Karpas-422 (cell line): ENCODE data around the gene GABBR1. TPM values are rescaled to one million over a fixed set of nuclear protein-coding genes. Genes with fewer than 3 reads are reported as not detected.

Experiments
- DNase-seq: peaks from one replicate; pipeline ENCODE4 v3.0.0-alpha.2; 2015
- H2AFZ ChIP-seq: fragments of 200-600 bp; sonication (generic); 2 replicates; pipeline ENCODE4 v1.6.1; 2014; ENCODE audit warnings: antibody characterized with exemption, low read length, mixed read lengths
- H3K27ac ChIP-seq: fragments of 200-600 bp; sonication (generic); 2 replicates; pipeline ENCODE4 v1.5.1; 2014; ENCODE audit warnings: mild to moderate bottlenecking, low read length, moderate library complexity
- H3K27me3 ChIP-seq: fragments of 200-600 bp; sonication (generic); 2 replicates; pipeline ENCODE4 v1.6.1; 2014; ENCODE audit warnings: low read length, mixed read lengths
- H3K36me3 ChIP-seq: fragments of 200-600 bp; sonication (generic); 2 replicates; pipeline ENCODE4 v1.6.1; 2014; ENCODE audit warnings: low read length, mixed read lengths; ENCODE audit not compliant: insufficient read depth
- H3K4me1 ChIP-seq: fragments of 200-600 bp; sonication (generic); 2 replicates; pipeline ENCODE4 v1.6.1; 2014; ENCODE audit warnings: mild to moderate bottlenecking, low read length, mixed read lengths
- H3K4me2 ChIP-seq: fragments of 200-600 bp; sonication (generic); 2 replicates; pipeline ENCODE4 v1.6.1; 2014; ENCODE audit warnings: low read length, low read depth, mild to moderate bottlenecking; ENCODE audit not compliant: poor library complexity, severe bottlenecking
- H3K4me3 ChIP-seq: fragments of 200-600 bp; sonication (generic); 2 replicates; pipeline ENCODE4 v1.5.1; 2014; ENCODE audit warnings: mild to moderate bottlenecking, antibody characterized with exemption, low read length, mixed read lengths
- H3K79me2 ChIP-seq: fragments of 200-600 bp; sonication (generic); 2 replicates; pipeline ENCODE4 v1.6.1; 2014; ENCODE audit warnings: mild to moderate bottlenecking, low read length, mixed read lengths
- H3K9ac ChIP-seq: fragments of 200-600 bp; sonication (generic); 2 replicates; pipeline ENCODE4 v1.6.0; 2014; ENCODE audit warnings: low read length
- H3K9me2 ChIP-seq: fragments of 200-600 bp; sonication (generic), shearing (Covaris generic); replicated peaks from 2 replicates; pipeline ENCODE4 v1.6.0; 2014; ENCODE audit warnings: mild to moderate bottlenecking, low read length, moderate library complexity; ENCODE audit not compliant: insufficient read depth
- H3K9me3 ChIP-seq: fragments of 300-700, 200-600 bp; sonication (generic); 2 replicates; pipeline ENCODE4 v1.6.1; 2014; ENCODE audit warnings: low read length, mixed read lengths
- H4K20me1 ChIP-seq: fragments of 200-600 bp; sonication (generic); 2 replicates; pipeline ENCODE4 v1.6.1; 2014; ENCODE audit warnings: mild to moderate bottlenecking, antibody characterized with exemption, low read length, low read depth; ENCODE audit not compliant: insufficient read depth
- total RNA-seq: library from RNA; depleted of rRNA; stranded (reverse); fragments of >200 nt; shearing (Covaris generic); gene quantifications from 2 replicates; pipeline ENCODE4 v1.2.3, GENCODE V29; 2014; ENCODE audit warnings: low replicate concordance

Gene GABBR1
- total RNA-seq, 1 experiment from 2014 or later: 10.5 TPM

DNA sequence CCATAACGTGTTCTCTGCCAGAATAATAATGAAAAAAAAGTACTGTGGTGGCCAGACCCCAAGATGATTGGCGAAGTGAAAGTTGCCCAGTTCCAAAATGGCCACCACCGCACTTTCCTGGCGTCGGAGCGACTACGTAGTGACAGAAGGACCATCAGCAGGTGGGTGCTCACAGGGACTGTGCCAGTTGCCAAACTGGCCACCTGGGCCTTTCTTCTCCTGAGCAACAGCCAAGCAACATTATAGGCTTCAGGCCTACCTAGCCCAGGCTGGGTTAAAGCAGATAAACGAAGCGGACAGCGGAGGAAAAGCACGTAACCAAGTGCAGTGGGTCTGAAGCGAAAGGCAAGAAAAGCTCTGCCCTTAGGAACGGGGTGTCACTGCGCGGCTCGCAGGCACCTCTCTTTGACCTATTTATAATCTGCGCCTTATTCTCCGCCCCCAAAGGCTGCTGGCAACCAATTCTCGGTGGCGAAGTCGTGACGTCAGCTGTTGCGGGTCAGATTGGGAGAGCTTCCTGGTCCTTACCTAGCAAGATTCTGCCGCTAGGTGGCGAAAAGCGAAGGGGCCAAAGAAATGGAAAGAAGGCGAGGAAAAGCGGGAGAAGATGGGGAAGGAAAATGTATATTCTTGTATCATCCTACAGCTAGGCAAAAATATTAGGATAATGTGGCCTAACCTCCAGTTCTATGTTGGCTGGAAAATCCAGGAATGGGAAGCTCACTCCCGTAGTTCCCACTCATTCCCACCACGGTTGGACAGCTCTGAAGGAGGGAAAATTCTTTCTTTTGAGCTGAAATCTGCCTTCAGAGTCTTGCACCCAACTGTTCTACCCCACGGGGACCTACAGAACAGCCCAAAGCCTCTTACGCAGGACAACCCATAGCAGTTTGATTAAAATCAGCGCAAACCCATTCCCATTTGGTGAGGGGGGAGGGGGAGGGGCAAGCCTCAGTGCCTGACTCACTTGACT lies 17.0 kb upstream of the GABBR1 start:
- Histone ChIP-seq H4K20me1 (no peaks in the 10 kb centered on the region), H3K9me3 (no peaks in the 10 kb centered on the region), H3K36me3 (no peaks in the 10 kb centered on the region), H2AFZ (peak overlapping the region; percentile 83; the same call in 1 of the 2 replicates), H3K4me2 (peak overlapping the region; percentile 74), H3K4me3 (peak overlapping the region; percentile 65), H3K79me2 (no peaks in the 10 kb centered on the region), H3K9me2 (no peaks in the 10 kb centered on the region), H3K27me3 (no peaks in the 10 kb centered on the region), H3K4me1 (peaks cover 3% of the 10 kb centered on the region; the same call in 1 of the 2 replicates), H3K9ac (peak overlapping the region; percentile 67), H3K27ac (peak overlapping the region; percentile 43; the same call in 1 of the 2 replicates)
- peak; percentile 99 for DNase-seq

DNA sequence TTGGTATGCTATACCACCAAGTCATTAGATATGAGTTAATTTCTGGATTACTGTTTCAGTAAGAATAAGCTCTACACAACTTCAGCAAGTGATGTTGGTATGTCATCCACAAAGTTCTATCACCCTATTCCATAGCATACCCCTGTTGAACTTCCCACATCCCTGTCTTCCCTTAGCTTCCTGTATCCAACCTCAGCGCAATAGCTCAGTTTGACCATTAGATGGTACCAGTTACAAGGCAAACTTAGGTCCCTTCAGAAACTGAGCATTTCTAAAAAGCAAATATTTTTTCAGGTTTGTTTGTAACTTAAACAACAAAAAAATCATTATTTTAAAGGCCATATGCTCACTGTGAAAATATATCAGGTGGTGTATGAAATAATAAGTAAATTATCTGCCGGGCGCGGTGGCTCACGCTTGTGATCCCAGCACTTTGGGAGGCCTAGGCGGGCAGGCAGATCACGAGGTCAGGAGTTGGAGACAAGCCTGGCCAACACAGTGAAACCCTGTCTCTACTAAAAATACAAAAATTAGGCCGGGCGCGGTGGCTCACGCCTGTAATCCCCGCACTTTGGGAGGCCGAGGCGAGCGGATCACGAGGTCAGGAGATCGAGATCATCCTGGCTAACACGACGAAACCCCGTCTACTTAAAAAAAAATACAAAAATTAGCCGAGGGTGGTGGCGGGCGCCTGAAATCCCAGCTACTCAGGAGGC lies 15.1 kb upstream of the GABBR1 start:
- Histone ChIP-seq H3K9ac (no peak overlapping the region), H3K9me2 (no peaks in the 10 kb centered on the region), H3K36me3 (no peaks in the 10 kb centered on the region), H3K4me2 (no peak overlapping the region), H3K79me2 (no peaks in the 10 kb centered on the region), H3K27me3 (no peaks in the 10 kb centered on the region), H4K20me1 (no peaks in the 10 kb centered on the region), H3K4me3 (no peak overlapping the region), H3K9me3 (no peaks in the 10 kb centered on the region), H2AFZ (no peak overlapping the region), H3K4me1 (peaks cover 3% of the 10 kb centered on the region; the same call in 1 of the 2 replicates), H3K27ac (no peak overlapping the region)
- peak; percentile 46 for DNase-seq

GRCh38 chr6:29641430-29642148 lies 8.6 kb upstream of the GABBR1 start:
- no peaks in the 10 kb centered on the region for H3K79me2 ChIP-seq
- no peaks in the 10 kb centered on the region for H3K9me3 ChIP-seq
- H3K4me1 ChIP-seq: no peaks in the 10 kb centered on the region; the same call in 1 of the 2 replicates
- H4K20me1 ChIP-seq: no peaks in the 10 kb centered on the region
- DNase-seq: no peak
- no peaks in the 10 kb centered on the region for H3K36me3 ChIP-seq
- H3K4me2 ChIP-seq: no peak overlapping the region
- H3K9ac ChIP-seq: no peak overlapping the region
- no peak overlapping the region for H3K27ac ChIP-seq
- no peaks in the 10 kb centered on the region for H3K27me3 ChIP-seq
- no peak overlapping the region for H3K4me3 ChIP-seq
- no peak overlapping the region for H2AFZ ChIP-seq
- H3K9me2 ChIP-seq: no peaks in the 10 kb centered on the region

DNA sequence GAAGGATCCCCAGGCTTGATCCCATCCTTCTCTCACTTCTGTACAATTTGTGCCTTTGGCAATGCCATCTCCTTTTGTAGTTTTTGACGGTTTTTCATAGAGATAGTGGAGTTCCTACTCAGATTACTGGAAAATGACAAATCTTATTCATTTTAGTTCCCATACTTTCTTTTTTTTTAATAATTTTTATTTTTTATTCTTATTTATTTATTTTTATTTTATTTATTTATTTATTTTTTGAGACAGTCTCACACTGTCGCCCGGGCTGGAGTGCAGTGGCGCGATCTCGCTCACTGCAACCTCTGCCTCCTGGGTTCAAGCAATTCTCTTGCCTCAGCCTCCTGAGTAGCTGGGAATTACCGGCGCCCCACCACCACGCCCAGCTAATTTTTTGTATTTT lies 4.3 kb upstream of the GABBR1 start:
- Histone ChIP-seq H3K27ac (no peak overlapping the region), H3K9ac (no peak overlapping the region), H2AFZ (no peak overlapping the region), H3K9me3 (no peaks in the 10 kb centered on the region), H4K20me1 (no peaks in the 10 kb centered on the region), H3K4me2 (no peak overlapping the region), H3K4me3 (no peak overlapping the region), H3K9me2 (no peaks in the 10 kb centered on the region), H3K36me3 (no peaks in the 10 kb centered on the region), H3K27me3 (no peaks in the 10 kb centered on the region), H3K79me2 (no peaks in the 10 kb centered on the region), H3K4me1 (peaks cover 17% of the 10 kb centered on the region)
- no peak for DNase-seq

DNA sequence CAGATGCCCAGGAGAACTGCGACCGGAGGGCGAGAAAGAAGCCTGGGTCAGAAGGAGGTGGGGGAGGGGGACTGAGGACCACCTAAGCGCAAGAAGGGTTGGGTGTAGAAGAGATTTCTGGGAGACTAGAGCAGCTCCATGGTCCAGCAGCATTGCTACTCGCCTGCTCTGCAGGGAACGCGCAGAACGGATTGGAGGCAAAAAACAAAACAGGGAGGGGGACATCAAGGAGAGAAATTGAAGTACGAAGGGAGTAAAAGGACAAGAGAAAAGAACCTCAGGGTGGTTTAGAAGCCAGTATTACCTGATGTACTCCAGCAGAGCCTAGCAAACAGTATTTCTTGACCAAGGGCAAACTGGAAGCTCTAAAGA lies 537 bp upstream of the GABBR1 start:
- peak overlapping the region; percentile 71; the same call in 1 of the 2 replicates for H3K4me3 ChIP-seq
- H3K4me1 ChIP-seq: peaks cover 34% of the 10 kb centered on the region
- no peaks in the 10 kb centered on the region; the same call in 1 of the 2 replicates for H3K27me3 ChIP-seq
- no peak overlapping the region for H3K27ac ChIP-seq
- H3K9me2 ChIP-seq: no peaks in the 10 kb centered on the region
- H4K20me1 ChIP-seq: peaks cover 3% of the 10 kb centered on the region; the same call in 1 of the 2 replicates
- no peak for DNase-seq
- H3K4me2 ChIP-seq: peak overlapping the region; percentile 85
- peak overlapping the region; percentile 74; the same call in 1 of the 2 replicates for H2AFZ ChIP-seq
- H3K36me3 ChIP-seq: no peaks in the 10 kb centered on the region
- peak overlapping the region; percentile 72; the same call in 1 of the 2 replicates for H3K9ac ChIP-seq
- H3K9me3 ChIP-seq: no peaks in the 10 kb centered on the region
- H3K79me2 ChIP-seq: no peaks in the 10 kb centered on the region

GRCh38 chr6:29631860-29632731 lies 887 bp downstream of the GABBR1 start:
- no peak overlapping the region for H3K27ac ChIP-seq
- H3K79me2 ChIP-seq: no peaks in the 10 kb centered on the region
- H3K9ac ChIP-seq: peak overlapping the region; percentile 72
- peak; percentile 63 for DNase-seq
- peak overlapping the region; percentile 94 for H2AFZ ChIP-seq
- peaks cover 3% of the 10 kb centered on the region; the same call in 1 of the 2 replicates for H4K20me1 ChIP-seq
- H3K4me2 ChIP-seq: peak overlapping the region; percentile 85
- H3K9me3 ChIP-seq: no peaks in the 10 kb centered on the region
- peak overlapping the region; percentile 71 for H3K4me3 ChIP-seq
- no peaks in the 10 kb centered on the region for H3K9me2 ChIP-seq
- no peaks in the 10 kb centered on the region; the same call in 1 of the 2 replicates for H3K27me3 ChIP-seq
- H3K4me1 ChIP-seq: peaks cover 39% of the 10 kb centered on the region
- H3K36me3 ChIP-seq: no peaks in the 10 kb centered on the region

GRCh38 chr6:29631209-29631810 lies 1.7 kb downstream of the GABBR1 start:
- no peak overlapping the region for H3K9ac ChIP-seq
- no peak overlapping the region for H3K27ac ChIP-seq
- peaks cover 39% of the 10 kb centered on the region for H3K4me1 ChIP-seq
- no peaks in the 10 kb centered on the region for H3K36me3 ChIP-seq
- no peaks in the 10 kb centered on the region for H3K79me2 ChIP-seq
- no peaks in the 10 kb centered on the region for H3K9me3 ChIP-seq
- no peak overlapping the region for H2AFZ ChIP-seq
- peak overlapping the region; percentile 71; the same call in 1 of the 2 replicates for H3K4me3 ChIP-seq
- peak overlapping the region; percentile 85 for H3K4me2 ChIP-seq
- peaks cover 3% of the 10 kb centered on the region; the same call in 1 of the 2 replicates for H4K20me1 ChIP-seq
- no peaks in the 10 kb centered on the region; the same call in 1 of the 2 replicates for H3K27me3 ChIP-seq
- H3K9me2 ChIP-seq: no peaks in the 10 kb centered on the region
- DNase-seq: no peak
